Natural killer cell (primary cell): Measurements from ENCODE around the gene SLC24A5. TPM values are rescaled to one million over a fixed set of nuclear protein-coding genes. Genes with fewer than 3 reads are reported as not detected.

ENCODE experiments used
- ATAC-seq, 3 donors: fragments of 150-1000 bp in 2 of 3; fragments of 200-7000 bp in 1 of 3; cut with Tn5 transposase; 1 replicate in 1 of 3; 2 replicates in 2 of 3; pipeline ENCODE4 v1.10.0; 2021; ENCODE audit warnings: mild to moderate bottlenecking in 2 of 3, moderate library complexity in 2 of 3
- DNase-seq, 2 donors: peaks; one replicate each; pipeline versions ENCODE4 v3.0.0 to v3.0.0-alpha.2; 2013 to 2021; ENCODE audit warnings: mixed read lengths in 1 of 2
- H3K27ac ChIP-seq: one replicate; pipeline ENCODE4 v1.5.1; 2013; ENCODE audit warnings: mild to moderate bottlenecking, low read length
- H3K27me3 ChIP-seq: one replicate; pipeline ENCODE4 v1.6.1; 2013; ENCODE audit warnings: low read length; ENCODE audit not compliant: control insufficient read depth, insufficient read depth
- H3K36me3 ChIP-seq: one replicate; pipeline ENCODE4 v1.6.1; 2013; ENCODE audit warnings: low read length; ENCODE audit not compliant: control insufficient read depth, insufficient read depth
- H3K4me1 ChIP-seq: one replicate; pipeline ENCODE4 v1.6.1; 2013; ENCODE audit warnings: low read length; ENCODE audit not compliant: control insufficient read depth, insufficient read depth
- H3K4me3 ChIP-seq: one replicate; pipeline ENCODE4 v1.5.1; 2013; ENCODE audit warnings: low read length
- H3K9me3 ChIP-seq: one replicate; pipeline ENCODE4 v1.6.1; 2013; ENCODE audit warnings: low read length; ENCODE audit not compliant: control insufficient read depth, insufficient read depth
- H3K27ac Mint-ChIP-seq, 2 donors: one replicate each; pipeline ENCODE4 v1.8.0; 2022; ENCODE audit warnings: mild to moderate bottlenecking in 2 of 2, mixed read lengths in 2 of 2, moderate library complexity in 1 of 2
- H3K27me3 Mint-ChIP-seq, 2 donors: one replicate each; pipeline ENCODE4 v1.8.0; 2022; ENCODE audit warnings: low read depth in 2 of 2, mixed read lengths in 2 of 2
- H3K36me3 Mint-ChIP-seq: one replicate; pipeline ENCODE4 v1.8.0; 2022; ENCODE audit warnings: mixed read lengths
- H3K4me1 Mint-ChIP-seq, 2 donors: one replicate each; pipeline ENCODE4 v1.8.0; 2022; ENCODE audit warnings: mixed read lengths in 2 of 2
- H3K4me3 Mint-ChIP-seq: one replicate; pipeline ENCODE4 v1.8.0; 2022; ENCODE audit warnings: mild to moderate bottlenecking, moderate library complexity, mixed read lengths
- H3K9me3 Mint-ChIP-seq, 2 donors: one replicate each; pipeline ENCODE4 v1.8.0; 2022; ENCODE audit warnings: mixed read lengths in 2 of 2
- WGBS: methylation state at CpG from one replicate; pipeline ENCODE4 v1.1.7; 2013; ENCODE audit warnings: missing lambda C conversion rate; ENCODE audit not compliant: insufficient coverage; 5-methylcytosine and 5-hydroxymethylcytosine counted together
- intact Hi-C: fragments of 100-400 bp; cut with micrococcal nuclease; formaldehyde crosslinking; loops from one replicate; pipeline ENCODE4 v1.14.2; 2022
- total RNA-seq, 4 donors: library from RNA; stranded (reverse); fragments of 120-200 nt in 1 of 4; gene quantifications; one replicate each; pipeline versions ENCODE4 v1.2.3 to v1.2.4, GENCODE V29; 2013 to 2022
- TF ChIP-seq, protein P1 (sequence below): fragments of 200-600 bp; IDR thresholded peaks from one replicate; pipeline ENCODE4 v1.8.0; 2022; ENCODE audit warnings: antibody characterized with exemption

SLC24A5 gene
- total RNA-seq, 3 donors from 2014 or later (not counting 1 experiment from before 2014, with no cell fraction given): not detected

- Histone ChIP-seq H3K4me3 (no peak overlapping the region), H3K27me3 (peaks cover 8% of the 10 kb centered on the region), H3K36me3 (no peaks in the 10 kb centered on the region), H3K27ac (no peak overlapping the region), H3K9me3 (no peaks in the 10 kb centered on the region), H3K4me1 (no peaks in the 10 kb centered on the region)
- DNase-seq (peak in 1 of 2 donors; percentile 48), ATAC-seq (no peak)
- 10% methylated on average over 11 of the region's 15 CpGs for WGBS
- no peak overlapping the region for H3K4me3 Mint-ChIP-seq
- H3K4me1 Mint-ChIP-seq: no peaks in the 10 kb centered on the region
- intact Hi-C loops: no loop called here
- TF ChIP-seq, protein P1, sequence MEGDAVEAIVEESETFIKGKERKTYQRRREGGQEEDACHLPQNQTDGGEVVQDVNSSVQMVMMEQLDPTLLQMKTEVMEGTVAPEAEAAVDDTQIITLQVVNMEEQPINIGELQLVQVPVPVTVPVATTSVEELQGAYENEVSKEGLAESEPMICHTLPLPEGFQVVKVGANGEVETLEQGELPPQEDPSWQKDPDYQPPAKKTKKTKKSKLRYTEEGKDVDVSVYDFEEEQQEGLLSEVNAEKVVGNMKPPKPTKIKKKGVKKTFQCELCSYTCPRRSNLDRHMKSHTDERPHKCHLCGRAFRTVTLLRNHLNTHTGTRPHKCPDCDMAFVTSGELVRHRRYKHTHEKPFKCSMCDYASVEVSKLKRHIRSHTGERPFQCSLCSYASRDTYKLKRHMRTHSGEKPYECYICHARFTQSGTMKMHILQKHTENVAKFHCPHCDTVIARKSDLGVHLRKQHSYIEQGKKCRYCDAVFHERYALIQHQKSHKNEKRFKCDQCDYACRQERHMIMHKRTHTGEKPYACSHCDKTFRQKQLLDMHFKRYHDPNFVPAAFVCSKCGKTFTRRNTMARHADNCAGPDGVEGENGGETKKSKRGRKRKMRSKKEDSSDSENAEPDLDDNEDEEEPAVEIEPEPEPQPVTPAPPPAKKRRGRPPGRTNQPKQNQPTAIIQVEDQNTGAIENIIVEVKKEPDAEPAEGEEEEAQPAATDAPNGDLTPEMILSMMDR: no peak
- peaks cover 21 to 27% of the 10 kb centered on the region in 2 donors for H3K27me3 Mint-ChIP-seq
- no peaks in the 10 kb centered on the region for H3K36me3 Mint-ChIP-seq
- peaks cover 6 to 8% of the 10 kb centered on the region in 2 donors for H3K9me3 Mint-ChIP-seq
- no peak overlapping the region for H3K27ac Mint-ChIP-seq
These were observed 70.3 kb downstream of the SLC24A5 start for GRCh38 chr15:48190932-48191573.

- Histone ChIP-seq H3K36me3 (no peaks in the 10 kb centered on the region), H3K4me3 (no peak within 1 kb of the TSS), H3K9me3 (no peaks in the 10 kb centered on the region), H3K27ac (no peak within 1 kb of the TSS), H3K4me1 (no peaks in the 10 kb centered on the region), H3K27me3 (peaks cover 8% of the 10 kb centered on the region)
- H3K36me3 Mint-ChIP-seq: no peaks in the 10 kb centered on the region
- peaks cover 19 to 28% of the 10 kb centered on the region in 2 donors for H3K27me3 Mint-ChIP-seq
- TF ChIP-seq, protein P1: no peak
- peaks cover 6 to 8% of the 10 kb centered on the region in 2 donors for H3K9me3 Mint-ChIP-seq
- intact Hi-C loops: no loop called here
- H3K27ac Mint-ChIP-seq: no peak within 1 kb of the TSS
- H3K4me3 Mint-ChIP-seq: no peak within 1 kb of the TSS
- H3K4me1 Mint-ChIP-seq: no peaks in the 10 kb centered on the region
- ATAC-seq: no peak
- no peak for DNase-seq
- WGBS: 14% methylated on average over 30 of the region's 31 CpGs
These were observed 70.9 kb downstream of the SLC24A5 start, which contains the start of gene CTXN2 for GRCh38 chr15:48191574-48192225. Gene CTXN2 (plus strand): TSS chr15:48191665. CDS start chr15:48201301, 9,636 bp downstream.

Other genes starting within 250 kb of the SLC24A5 start
- gene MYEF2, start 57.3 kb downstream of the SLC24A5 start, total RNA-seq: 10 to 100 TPM in 2 of 3 donors, 1 to 10 TPM in 1; 9.0 to 12.5 (median 10.7) TPM
- not detected for gene CTXN2, start 70.7 kb downstream of the SLC24A5 start, total RNA-seq
- not detected for gene SLC12A1, start 85.3 kb downstream of the SLC24A5 start, total RNA-seq
- gene DUT, start 210.4 kb downstream of the SLC24A5 start, total RNA-seq: 10 to 100 TPM; 34.4 to 48.3 (median 44.8) TPM